ENCODE measurements around the gene RXFP1. TPM values are rescaled to one million over a fixed set of nuclear protein-coding genes. Genes with fewer than 3 reads are reported as not detected.

RXFP1 gene
- total RNA-seq, 1 donor from 2014 or later = not detected

- H3K27ac Mint-ChIP-seq (ENCODE audit: unreplicated experiment) = no peak overlapping the region
- no peaks in the 10 kb centered on the region for H3K9me3 Mint-ChIP-seq (ENCODE audit: unreplicated experiment)
- H3K27me3 Mint-ChIP-seq (ENCODE audit: unreplicated experiment) = peaks cover 3% of the 10 kb centered on the region
- H3K4me3 Mint-ChIP-seq (ENCODE audit: unreplicated experiment) = no peak overlapping the region
- no peaks in the 10 kb centered on the region for H3K36me3 Mint-ChIP-seq (ENCODE audit: low read depth, unreplicated experiment)
- no peak for TF ChIP-seq CTCF (IDR thresholded peaks at IDR 0.05; ENCODE audit: unreplicated experiment)
- peaks cover 28% of the 10 kb centered on the region for H3K4me1 Mint-ChIP-seq (ENCODE audit: unreplicated experiment)
- DNase-seq (ENCODE audit: low spot score) = no peak
These were observed 18.6 kb downstream of the RXFP1 start for GRCh38 chr4:158540125-158540907.

GRCh38 chr4:158541506-158541905, 19.8 kb downstream of the RXFP1 start:
- H3K27me3 Mint-ChIP-seq (ENCODE audit: unreplicated experiment) = peaks cover 3% of the 10 kb centered on the region
- peaks cover 28% of the 10 kb centered on the region for H3K4me1 Mint-ChIP-seq (ENCODE audit: unreplicated experiment)
- no peak overlapping the region for H3K27ac Mint-ChIP-seq (ENCODE audit: unreplicated experiment)
- DNase-seq (ENCODE audit: low spot score) = no peak
- no peak overlapping the region for H3K4me3 Mint-ChIP-seq (ENCODE audit: unreplicated experiment)
- no peaks in the 10 kb centered on the region for H3K9me3 Mint-ChIP-seq (ENCODE audit: unreplicated experiment)
- TF ChIP-seq CTCF (IDR thresholded peaks at IDR 0.05; ENCODE audit: unreplicated experiment) = no peak
- H3K36me3 Mint-ChIP-seq (ENCODE audit: low read depth, unreplicated experiment) = no peaks in the 10 kb centered on the region

GRCh38 chr4:158543191-158543590, 21.5 kb downstream of the RXFP1 start:
- Mint-ChIP-seq H3K27me3 (ENCODE audit: unreplicated experiment) (peaks cover 3% of the 10 kb centered on the region), H3K27ac (ENCODE audit: unreplicated experiment) (peak overlapping the region; percentile 94), H3K9me3 (ENCODE audit: unreplicated experiment) (no peaks in the 10 kb centered on the region), H3K36me3 (ENCODE audit: low read depth, unreplicated experiment) (no peaks in the 10 kb centered on the region), H3K4me1 (ENCODE audit: unreplicated experiment) (peaks cover 22% of the 10 kb centered on the region), H3K4me3 (ENCODE audit: unreplicated experiment) (no peak overlapping the region)
- DNase-seq (ENCODE audit: low spot score) = no peak
- no peak for TF ChIP-seq CTCF (IDR thresholded peaks at IDR 0.05; ENCODE audit: unreplicated experiment)

- no peak for DNase-seq (ENCODE audit: low spot score)
- Mint-ChIP-seq H3K36me3 (ENCODE audit: low read depth, unreplicated experiment) (no peaks in the 10 kb centered on the region), H3K27me3 (ENCODE audit: unreplicated experiment) (peaks cover 3% of the 10 kb centered on the region), H3K27ac (ENCODE audit: unreplicated experiment) (no peak overlapping the region), H3K9me3 (ENCODE audit: unreplicated experiment) (no peaks in the 10 kb centered on the region), H3K4me1 (ENCODE audit: unreplicated experiment) (peaks cover 17% of the 10 kb centered on the region), H3K4me3 (ENCODE audit: unreplicated experiment) (no peak overlapping the region)
- no peak for TF ChIP-seq CTCF (IDR thresholded peaks at IDR 0.05; ENCODE audit: unreplicated experiment)
These were observed 22.5 kb downstream of the RXFP1 start for GRCh38 chr4:158544141-158544540.

- no peak overlapping the region for H3K27ac Mint-ChIP-seq (ENCODE audit: unreplicated experiment)
These were observed 31.7 kb downstream of the RXFP1 start for GRCh38 chr4:158553364-158553763.

More at GRCh38 chr4:158553364-158553763, 31.7 kb downstream of the RXFP1 start:
- TF ChIP-seq CTCF (IDR thresholded peaks at IDR 0.05; ENCODE audit: unreplicated experiment) = no peak
- no peak for DNase-seq (ENCODE audit: low spot score)
- no peaks in the 10 kb centered on the region for H3K4me1 Mint-ChIP-seq (ENCODE audit: unreplicated experiment)
- no peaks in the 10 kb centered on the region for H3K36me3 Mint-ChIP-seq (ENCODE audit: low read depth, unreplicated experiment)
- H3K9me3 Mint-ChIP-seq (ENCODE audit: unreplicated experiment) = no peaks in the 10 kb centered on the region
- H3K27me3 Mint-ChIP-seq (ENCODE audit: unreplicated experiment) = peaks cover 2% of the 10 kb centered on the region
- no peak overlapping the region for H3K4me3 Mint-ChIP-seq (ENCODE audit: unreplicated experiment)
